H1 (cell line): ENCODE data around the gene CACNA1F. TPM values are rescaled to one million over a fixed set of nuclear protein-coding genes. Genes with fewer than 3 reads are reported as not detected.

Source experiments
- CTCF ChIA-PET: fragments of 300-600 bp; sonication (Branson Sonifier 250); formaldehyde crosslinking; loops from one replicate; lab custom pipeline; 2021; ENCODE audit not compliant: partially characterized antibody; lab: Charles Lee
- POLR2A ChIA-PET: fragments of 300-600 bp; sonication (Branson Sonifier 250); formaldehyde crosslinking; loops from one replicate; lab custom pipeline; 2021; ENCODE audit warnings: inconsistent platforms; ENCODE audit not compliant: partially characterized antibody; lab: Charles Lee
- DNase-seq, 2 experiments: peaks; one replicate each; pipeline versions ENCODE4 v3.0.0 to v3.0.0-alpha.2; 2010 to 2022; ENCODE audit warnings: low spot score in 2 of 2, low read depth in 1 of 2, mixed read lengths in 1 of 2
- FAIRE-seq: peaks from 2 replicates; lab custom pipeline; 2011; peaks lifted over from hg19 to GRCh38; lab: Jason Lieb, UNC
- H2AFZ ChIP-seq: 2 replicates; pipeline ENCODE4 v1.8.1; 2012; ENCODE audit warnings: low read length, inconsistent platforms
- H2AK5ac ChIP-seq: 2 replicates; pipeline ENCODE4 v1.6.1; 2013; ENCODE audit warnings: low read depth, low read length
- H2BK120ac ChIP-seq: replicated peaks from 2 replicates; pipeline ENCODE3; 2013; ENCODE audit warnings: low read depth, low read length, inconsistent platforms
- H2BK12ac ChIP-seq: 2 replicates; pipeline ENCODE4 v1.6.1; 2013; ENCODE audit warnings: low read depth, low read length
- H2BK15ac ChIP-seq: 2 replicates; pipeline ENCODE4 v1.6.1; 2013; ENCODE audit warnings: low read length
- H2BK20ac ChIP-seq: 2 replicates; pipeline ENCODE4 v1.6.1; 2013; ENCODE audit warnings: low read length
- H2BK5ac ChIP-seq: 2 replicates; pipeline ENCODE4 v1.6.1; 2013; ENCODE audit warnings: low read depth, low read length
- H3K14ac ChIP-seq: 2 replicates; pipeline ENCODE4 v1.6.1; 2013; ENCODE audit warnings: inconsistent platforms; ENCODE audit not compliant: insufficient read length
- H3K18ac ChIP-seq: 2 replicates; pipeline ENCODE4 v1.6.1; 2013; ENCODE audit warnings: low read length; ENCODE audit errors: extremely low read depth
- H3K23ac ChIP-seq: 2 replicates; pipeline ENCODE4 v1.6.1; 2013; ENCODE audit warnings: inconsistent platforms; ENCODE audit not compliant: insufficient read length
- H3K23me2 ChIP-seq: 2 replicates; pipeline ENCODE4 v1.6.1; 2013; ENCODE audit warnings: low read depth, low read length
- H3K27ac ChIP-seq: 2 replicates; pipeline ENCODE4 v1.6.1; 2011; ENCODE audit warnings: low read depth, low read length, inconsistent platforms
- H3K27me3 ChIP-seq, 4 experiments: replicated peaks in 1 of 4; 1 replicate in 1 of 4; 2 replicates in 3 of 4; pipeline versions ENCODE4 v1.6.1 to v1.8.1; 2011 to 2013; ENCODE audit warnings: low read length in 3 of 4, mild to moderate bottlenecking in 3 of 4, inconsistent platforms in 2 of 4, mixed read lengths in 2 of 4, moderate library complexity in 1 of 4; ENCODE audit not compliant: control insufficient read depth in 3 of 4, insufficient read depth in 3 of 4; ENCODE audit errors: extremely low read depth in 1 of 4
- H3K36me3 ChIP-seq, 4 experiments: 2 replicates each; pipeline versions ENCODE4 v1.6.1 to v1.8.1; 2011 to 2013; ENCODE audit warnings: mild to moderate bottlenecking in 4 of 4, low read length in 3 of 4, moderate library complexity in 2 of 4, control low read depth in 1 of 4, inconsistent platforms in 1 of 4; ENCODE audit not compliant: insufficient read depth in 4 of 4, control insufficient read depth in 2 of 4
- H3K4ac ChIP-seq: replicated peaks from 2 replicates; pipeline ENCODE3; 2013; ENCODE audit warnings: low read length, low read depth, mixed read lengths, inconsistent platforms; ENCODE audit not compliant: insufficient read length
- H3K4me1 ChIP-seq, 4 experiments: replicated peaks in 1 of 4; 1 replicate in 1 of 4; 2 replicates in 3 of 4; pipeline versions ENCODE4 v1.6.1 to v1.8.1; 2011 to 2013; ENCODE audit warnings: low read length in 3 of 4, inconsistent platforms in 2 of 4, mixed read lengths in 1 of 4; ENCODE audit not compliant: insufficient read depth in 4 of 4, control insufficient read depth in 3 of 4
- H3K4me2 ChIP-seq, 2 experiments: 2 replicates each; pipeline versions ENCODE4 v1.6.1 to v1.8.1; 2011 to 2013; ENCODE audit warnings: low read depth in 2 of 2, low read length in 2 of 2, control low read depth in 1 of 2, inconsistent platforms in 1 of 2, mild to moderate bottlenecking in 1 of 2; ENCODE audit not compliant: insufficient read depth in 1 of 2
- H3K4me3 ChIP-seq, 4 experiments: fragments of 200-600, 300-600 bp in 1 of 4; sonication (generic), shearing (Covaris generic), sonication (Bioruptor Twin) in 1 of 4; 2 replicates each; pipeline versions ENCODE4 v1.5.1 to v1.8.1; 2011 to 2016; ENCODE audit warnings: low read length in 4 of 4, low read depth in 3 of 4, control low read depth in 2 of 4, inconsistent platforms in 2 of 4, mild to moderate bottlenecking in 2 of 4, mixed read lengths in 1 of 4, moderate library complexity in 1 of 4; ENCODE audit not compliant: insufficient read depth in 2 of 4; ENCODE audit errors: extremely low read depth in 1 of 4
- H3K56ac ChIP-seq: replicated peaks from 2 replicates; pipeline ENCODE3; 2013; ENCODE audit warnings: low read depth, mild to moderate bottlenecking, mixed read lengths, low read length, inconsistent platforms; ENCODE audit not compliant: insufficient read length
- H3K79me1 ChIP-seq: 2 replicates; pipeline ENCODE4 v1.6.1; 2013; ENCODE audit warnings: low read depth, low read length, control low read depth
- H3K79me2 ChIP-seq, 2 experiments: 2 replicates each; pipeline versions ENCODE4 v1.6.1 to v1.8.1; 2012 to 2013; ENCODE audit warnings: low read length in 2 of 2, mild to moderate bottlenecking in 2 of 2, inconsistent platforms in 1 of 2; ENCODE audit not compliant: insufficient read depth in 2 of 2, control insufficient read depth in 1 of 2
- H3K9ac ChIP-seq, 4 experiments: replicated peaks in 1 of 4; 1 replicate in 1 of 4; 2 replicates in 3 of 4; pipeline versions ENCODE4 v1.6.1 to v1.8.1; 2011 to 2013; ENCODE audit warnings: low read depth in 3 of 4, low read length in 3 of 4, control low read depth in 2 of 4, mild to moderate bottlenecking in 2 of 4, moderate library complexity in 2 of 4, inconsistent platforms in 1 of 4; ENCODE audit errors: extremely low read depth in 1 of 4
- H3K9me3 ChIP-seq, 2 experiments: 2 replicates each; pipeline versions ENCODE4 v1.6.1 to v1.8.1; 2012 to 2013; ENCODE audit warnings: mild to moderate bottlenecking in 2 of 2, moderate library complexity in 2 of 2, control low read depth in 1 of 2, inconsistent platforms in 1 of 2, low read depth in 1 of 2, low read length in 1 of 2, mixed read lengths in 1 of 2; ENCODE audit not compliant: insufficient read depth in 2 of 2
- H4K20me1 ChIP-seq, 2 experiments: replicated peaks in 1 of 2; 2 replicates each; pipeline versions ENCODE3 to v1.8.1; 2011 to 2013; ENCODE audit warnings: inconsistent platforms in 2 of 2, low read length in 2 of 2, mild to moderate bottlenecking in 1 of 2; ENCODE audit not compliant: insufficient read depth in 2 of 2, control insufficient read depth in 1 of 2
- H4K5ac ChIP-seq: 2 replicates; pipeline ENCODE4 v1.6.1; 2013; ENCODE audit warnings: low read length, low read depth, mixed read lengths, inconsistent platforms; ENCODE audit not compliant: insufficient read length
- H4K8ac ChIP-seq: 2 replicates; pipeline ENCODE4 v1.8.0; 2013; ENCODE audit warnings: mild to moderate bottlenecking, moderate library complexity, low read length, inconsistent platforms; ENCODE audit not compliant: insufficient read depth; ENCODE audit errors: extremely low read depth
- H4K91ac ChIP-seq: replicated peaks from 2 replicates; pipeline ENCODE3; 2013; ENCODE audit warnings: low read length, mixed read lengths, inconsistent platforms; ENCODE audit not compliant: insufficient read length
- ASH2L ChIP-seq: fragments of 200-600, 300-600 bp; sonication (generic); IDR thresholded peaks from one replicate; pipeline ENCODE4 v1.7.1; 2017; ENCODE audit warnings: low read length
- CBX5 ChIP-seq: fragments of 300-800, 300-1000 bp; sonication (generic); IDR thresholded peaks from 2 replicates; pipeline ENCODE4 v1.7.1; 2016; ENCODE audit warnings: antibody characterized with exemption, low read length, low read depth
- SP1 ChIP-seq: IDR thresholded peaks from 2 replicates; pipeline ENCODE4 v1.6.1; 2011; ENCODE audit warnings: low read depth, low read length
- ZNF274 ChIP-seq: IDR thresholded peaks from 2 replicates; pipeline ENCODE4 v1.7.0; 2012; ENCODE audit warnings: low read length, borderline replicate concordance; ENCODE audit errors: extremely low read depth
- WGBS, 2 experiments: shearing (Covaris generic) in 1 of 2; methylation state at CpG; one replicate each; pipeline versions ENCODE4 v1.1.6 to v1.1.7; 2013 to 2015; ENCODE audit warnings: low lambda C conversion rate in 2 of 2, mixed read lengths in 2 of 2, inconsistent platforms in 1 of 2, low coverage in 1 of 2, missing lambda C conversion rate in 1 of 2; ENCODE audit not compliant: insufficient replicate concordance in 2 of 2, insufficient coverage in 1 of 2, insufficient read length in 1 of 2; ENCODE audit errors: extremely low coverage in 1 of 2, missing lambda C conversion rate in 1 of 2; 5-methylcytosine and 5-hydroxymethylcytosine counted together
- polyA plus RNA-seq, 7 experiments: library from polyadenylated mRNA; depleted of rRNA in 3 of 7; stranded (reverse) in 5 of 7; unstranded in 2 of 7; fragments of >200 nt in 5 of 7; fragments of 200-250 nt in 2 of 7; gene quantifications; 1 replicate in 5 of 7; 2 replicates in 1 of 7; 4 replicates in 1 of 7; pipeline versions ENCODE4 v1.2.1 to v1.2.3, GENCODE V29; 2011 to 2013; ENCODE audit warnings: missing spikeins in 2 of 7, mixed read lengths in 2 of 7
- total RNA-seq: library from RNA; stranded (reverse); fragmentation: NEBNext Ultra II Directional; extraction: Animal tissue kit (Norgen Biotek cat#: 25700); gene quantifications from 2 replicates; pipeline ENCODE4 v1.2.1, GENCODE V29; 2021

The CACNA1F gene
- total and polyA plus RNA-seq, 2 of the 8 experiments (the other 6 are each of a cell fraction or from before 2014, with no cell fraction given), result 0.59 to 0.84 TPM

GRCh38 chrX:49214416-49214815 lies 18.7 kb downstream of the CACNA1F start:
- H4K20me1 ChIP-seq, result no peaks in the 10 kb centered on the region
- H2BK5ac ChIP-seq, result no peak overlapping the region
- FAIRE-seq (no peak), DNase-seq (no peak)
- H2BK15ac ChIP-seq, result no peak overlapping the region
- 92% methylated on average over 2 of the region's 2 CpGs; no CpG with 5 or more reads in 1 of the 2 experiments for WGBS, 2 experiments
- H3K56ac ChIP-seq, result no peak overlapping the region
- no peak overlapping the region for H3K27ac ChIP-seq
- no peak overlapping the region for H3K9ac ChIP-seq
- H3K23me2 ChIP-seq, result no peaks in the 10 kb centered on the region
- no peak overlapping the region for H3K23ac ChIP-seq
- H3K27me3 ChIP-seq, result no peaks in the 10 kb centered on the region
- CTCF ChIA-PET, result no interaction called here
- no peak overlapping the region for H3K4me3 ChIP-seq
- no peak overlapping the region for H2BK20ac ChIP-seq
- H3K18ac ChIP-seq, result no peak overlapping the region
- no peaks in the 10 kb centered on the region for H3K9me3 ChIP-seq
- H3K79me1 ChIP-seq, result no peaks in the 10 kb centered on the region
- no peak overlapping the region for H4K8ac ChIP-seq
- no peak overlapping the region for H2AFZ ChIP-seq
- TF ChIP-seq SP1 (no peak), ZNF274 (no peak), ASH2L (no peak), CBX5 (no peak)
- H3K79me2 ChIP-seq, result no peaks in the 10 kb centered on the region
- H4K5ac ChIP-seq, result no peak overlapping the region
- no peak overlapping the region for H3K4me2 ChIP-seq
- H3K14ac ChIP-seq, result no peak overlapping the region
- no peaks in the 10 kb centered on the region for H3K36me3 ChIP-seq
- H4K91ac ChIP-seq, result no peak overlapping the region
- H2AK5ac ChIP-seq, result no peak overlapping the region
- H3K4ac ChIP-seq, result no peak overlapping the region
- POLR2A ChIA-PET, result interaction anchor here (0.6 kb wide), 1 partner anchor 8 kb away, joined by 3 read pairs; no protein-coding TSS in a partner anchor
- H2BK12ac ChIP-seq, result no peak overlapping the region
- no peak overlapping the region for H2BK120ac ChIP-seq
- H3K4me1 ChIP-seq, result peaks cover 0 to 5% (median under 1%) of the 10 kb centered on the region in 4 experiments; a peak in 2 of 7 replicates
